Measurements from ENCODE around the gene KCNQ4. TPM values are rescaled to one million over a fixed set of nuclear protein-coding genes. Genes with fewer than 3 reads are reported as not detected.
A peak's percentile ranks its signal among the peaks of the same experiment; 100 is the strongest.

KCNQ4 gene
- total and polyA plus RNA-seq, 2 of the 13 experiments (the other 11 are each of a cell fraction or from before 2014, with no cell fraction given) = 0.02 to 0.09 TPM

DNA sequence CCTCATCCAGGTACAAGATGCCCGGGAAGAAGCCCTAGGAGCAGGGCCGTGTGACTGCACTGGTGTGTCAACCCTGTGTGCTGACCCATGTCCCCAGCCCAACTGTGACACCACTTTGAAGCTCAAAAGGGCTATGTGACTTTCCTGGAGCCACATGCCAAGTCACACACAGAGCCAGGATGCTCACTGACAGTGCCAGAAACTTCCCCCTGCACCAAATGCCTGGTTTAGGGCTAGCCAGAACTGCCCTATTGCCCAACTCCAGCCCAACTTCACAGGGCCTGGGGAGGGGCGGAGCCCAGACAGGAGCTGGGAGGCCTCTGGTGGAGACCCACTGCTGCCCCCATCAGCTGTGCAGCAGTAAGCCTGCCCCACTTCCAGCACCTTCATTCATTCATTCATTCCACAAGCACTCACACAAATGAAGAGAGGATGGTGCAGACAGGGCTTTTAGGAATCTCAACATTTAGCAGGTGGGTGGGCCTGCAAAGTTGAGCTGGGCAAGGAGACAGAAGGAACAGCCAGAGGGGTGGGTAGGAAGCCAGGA is 36.7 kb downstream of the KCNQ4 start (continued):
- TF ChIP-seq ZNF234 (CRISPR knock-in tag; conservative IDR thresholded peaks at IDR 0.05) (no peak), ZNF749 (CRISPR knock-in tag; IDR thresholded peaks at IDR 0.05; ENCODE audit: borderline replicate concordance) (no peak), MZF1 (CRISPR knock-in tag; IDR thresholded peaks at IDR 0.05; ENCODE audit: borderline replicate concordance) (no peak), RAD21 (CRISPR knock-in tag; IDR thresholded peaks at IDR 0.05) (0 out of 2 replicates have a peak, but pooled peaks have one; percentile 23), SRSF9 (IDR thresholded peaks at IDR 0.05; ENCODE audit: borderline replicate concordance, insufficient read depth, low read depth, low read length, poor library complexity, severe bottlenecking) (no peak), PAX8 (CRISPR knock-in tag; IDR thresholded peaks at IDR 0.05; ENCODE audit: borderline replicate concordance) (no peak), ZNF530 (CRISPR knock-in tag; IDR thresholded peaks at IDR 0.05; ENCODE audit: low read depth) (no peak), STAG1 (CRISPR knock-in tag; IDR thresholded peaks at IDR 0.05) (peak; percentile 25; the same call in 1 of the 2 replicates), ZNF34 (CRISPR knock-in tag; IDR thresholded peaks at IDR 0.05; ENCODE audit: borderline replicate concordance) (no peak), HMGA1 (CRISPR knock-in tag; conservative IDR thresholded peaks at IDR 0.05) (no peak), SSRP1 (CRISPR knock-in tag; IDR thresholded peaks at IDR 0.05) (no peak), ZFAT (CRISPR knock-in tag; conservative IDR thresholded peaks at IDR 0.05) (no peak), CEBPG (CRISPR knock-in tag; IDR thresholded peaks at IDR 0.05) (peak; percentile 66), ZNF790 (CRISPR knock-in tag; IDR thresholded peaks at IDR 0.05; ENCODE audit: borderline replicate concordance) (no peak), ZNF24 (IDR thresholded peaks at IDR 0.05) (peak; percentile 84), CEBPB (IDR thresholded peaks at IDR 0.05; ENCODE audit: borderline replicate concordance, low read depth, low read length) (peak; percentile 59), RXRA (CRISPR knock-in tag; IDR thresholded peaks at IDR 0.05) (no peak)
- TF ChIP-seq, protein P1, sequence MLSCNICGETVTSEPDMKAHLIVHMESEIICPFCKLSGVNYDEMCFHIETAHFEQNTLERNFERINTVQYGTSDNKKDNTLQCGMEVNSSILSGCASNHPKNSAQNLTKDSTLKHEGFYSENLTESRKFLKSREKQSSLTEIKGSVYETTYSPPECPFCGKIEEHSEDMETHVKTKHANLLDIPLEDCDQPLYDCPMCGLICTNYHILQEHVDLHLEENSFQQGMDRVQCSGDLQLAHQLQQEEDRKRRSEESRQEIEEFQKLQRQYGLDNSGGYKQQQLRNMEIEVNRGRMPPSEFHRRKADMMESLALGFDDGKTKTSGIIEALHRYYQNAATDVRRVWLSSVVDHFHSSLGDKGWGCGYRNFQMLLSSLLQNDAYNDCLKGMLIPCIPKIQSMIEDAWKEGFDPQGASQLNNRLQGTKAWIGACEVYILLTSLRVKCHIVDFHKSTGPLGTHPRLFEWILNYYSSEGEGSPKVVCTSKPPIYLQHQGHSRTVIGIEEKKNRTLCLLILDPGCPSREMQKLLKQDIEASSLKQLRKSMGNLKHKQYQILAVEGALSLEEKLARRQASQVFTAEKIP (CRISPR knock-in tag; IDR thresholded peaks at IDR 0.05; ENCODE audit: borderline replicate concordance) = no peak
- TF ChIP-seq, protein P2, sequence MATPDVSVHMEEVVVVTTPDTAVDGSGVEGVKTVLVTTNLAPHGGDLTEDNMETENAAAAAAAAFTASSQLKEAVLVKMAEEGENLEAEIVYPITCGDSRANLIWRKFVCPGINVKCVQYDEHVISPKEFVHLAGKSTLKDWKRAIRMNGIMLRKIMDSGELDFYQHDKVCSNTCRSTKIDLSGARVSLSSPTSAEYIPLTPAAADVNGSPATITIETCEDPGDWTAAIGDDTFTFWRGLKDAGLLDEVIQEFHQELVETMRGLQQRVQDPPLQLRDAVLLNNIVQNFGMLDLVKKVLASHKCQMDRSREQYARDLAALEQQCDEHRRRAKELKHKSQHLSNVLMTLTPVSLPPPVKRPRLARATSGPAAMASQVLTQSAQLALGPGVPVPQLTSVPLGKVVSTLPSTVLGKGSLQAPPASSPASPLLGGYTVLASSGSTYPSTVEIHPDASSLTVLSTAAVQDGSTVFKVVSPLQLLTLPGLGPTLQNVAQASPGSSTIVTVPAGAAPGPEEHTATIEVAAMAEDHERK (CRISPR knock-in tag; IDR thresholded peaks at IDR 0.05; ENCODE audit: low read depth) = no peak
- TF ChIP-seq, protein P3, sequence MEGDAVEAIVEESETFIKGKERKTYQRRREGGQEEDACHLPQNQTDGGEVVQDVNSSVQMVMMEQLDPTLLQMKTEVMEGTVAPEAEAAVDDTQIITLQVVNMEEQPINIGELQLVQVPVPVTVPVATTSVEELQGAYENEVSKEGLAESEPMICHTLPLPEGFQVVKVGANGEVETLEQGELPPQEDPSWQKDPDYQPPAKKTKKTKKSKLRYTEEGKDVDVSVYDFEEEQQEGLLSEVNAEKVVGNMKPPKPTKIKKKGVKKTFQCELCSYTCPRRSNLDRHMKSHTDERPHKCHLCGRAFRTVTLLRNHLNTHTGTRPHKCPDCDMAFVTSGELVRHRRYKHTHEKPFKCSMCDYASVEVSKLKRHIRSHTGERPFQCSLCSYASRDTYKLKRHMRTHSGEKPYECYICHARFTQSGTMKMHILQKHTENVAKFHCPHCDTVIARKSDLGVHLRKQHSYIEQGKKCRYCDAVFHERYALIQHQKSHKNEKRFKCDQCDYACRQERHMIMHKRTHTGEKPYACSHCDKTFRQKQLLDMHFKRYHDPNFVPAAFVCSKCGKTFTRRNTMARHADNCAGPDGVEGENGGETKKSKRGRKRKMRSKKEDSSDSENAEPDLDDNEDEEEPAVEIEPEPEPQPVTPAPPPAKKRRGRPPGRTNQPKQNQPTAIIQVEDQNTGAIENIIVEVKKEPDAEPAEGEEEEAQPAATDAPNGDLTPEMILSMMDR (CRISPR knock-in tag; IDR thresholded peaks at IDR 0.05) = peak; percentile 49
- TF ChIP-seq, protein P4, sequence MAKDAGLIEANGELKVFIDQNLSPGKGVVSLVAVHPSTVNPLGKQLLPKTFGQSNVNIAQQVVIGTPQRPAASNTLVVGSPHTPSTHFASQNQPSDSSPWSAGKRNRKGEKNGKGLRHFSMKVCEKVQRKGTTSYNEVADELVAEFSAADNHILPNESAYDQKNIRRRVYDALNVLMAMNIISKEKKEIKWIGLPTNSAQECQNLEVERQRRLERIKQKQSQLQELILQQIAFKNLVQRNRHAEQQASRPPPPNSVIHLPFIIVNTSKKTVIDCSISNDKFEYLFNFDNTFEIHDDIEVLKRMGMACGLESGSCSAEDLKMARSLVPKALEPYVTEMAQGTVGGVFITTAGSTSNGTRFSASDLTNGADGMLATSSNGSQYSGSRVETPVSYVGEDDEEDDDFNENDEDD (CRISPR knock-in tag; IDR thresholded peaks at IDR 0.05; ENCODE audit: borderline replicate concordance) = no peak
- TF ChIP-seq, protein P5, sequence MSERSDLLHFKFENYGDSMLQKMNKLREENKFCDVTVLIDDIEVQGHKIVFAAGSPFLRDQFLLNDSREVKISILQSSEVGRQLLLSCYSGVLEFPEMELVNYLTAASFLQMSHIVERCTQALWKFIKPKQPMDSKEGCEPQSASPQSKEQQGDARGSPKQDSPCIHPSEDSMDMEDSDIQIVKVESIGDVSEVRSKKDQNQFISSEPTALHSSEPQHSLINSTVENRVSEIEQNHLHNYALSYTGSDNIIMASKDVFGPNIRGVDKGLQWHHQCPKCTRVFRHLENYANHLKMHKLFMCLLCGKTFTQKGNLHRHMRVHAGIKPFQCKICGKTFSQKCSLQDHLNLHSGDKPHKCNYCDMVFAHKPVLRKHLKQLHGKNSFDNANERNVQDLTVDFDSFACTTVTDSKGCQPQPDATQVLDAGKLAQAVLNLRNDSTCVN (CRISPR knock-in tag; IDR thresholded peaks at IDR 0.05; ENCODE audit: borderline replicate concordance) = no peak

All from HepG2 (cell line).